ENCODE measurements around the gene MAN2A1.

MAN2A1 gene

GRCh38 chr5:109682383-109682782 lies 7.3 kb upstream of the MAN2A1 start:
- no peak for DNase-seq

- no peak for DNase-seq
These were observed 3.8 kb upstream of the MAN2A1 start for GRCh38 chr5:109685916-109686315.

- DNase-seq: no peak
These were observed 1.1 kb upstream of the MAN2A1 start for GRCh38 chr5:109688630-109688969.

DNA sequence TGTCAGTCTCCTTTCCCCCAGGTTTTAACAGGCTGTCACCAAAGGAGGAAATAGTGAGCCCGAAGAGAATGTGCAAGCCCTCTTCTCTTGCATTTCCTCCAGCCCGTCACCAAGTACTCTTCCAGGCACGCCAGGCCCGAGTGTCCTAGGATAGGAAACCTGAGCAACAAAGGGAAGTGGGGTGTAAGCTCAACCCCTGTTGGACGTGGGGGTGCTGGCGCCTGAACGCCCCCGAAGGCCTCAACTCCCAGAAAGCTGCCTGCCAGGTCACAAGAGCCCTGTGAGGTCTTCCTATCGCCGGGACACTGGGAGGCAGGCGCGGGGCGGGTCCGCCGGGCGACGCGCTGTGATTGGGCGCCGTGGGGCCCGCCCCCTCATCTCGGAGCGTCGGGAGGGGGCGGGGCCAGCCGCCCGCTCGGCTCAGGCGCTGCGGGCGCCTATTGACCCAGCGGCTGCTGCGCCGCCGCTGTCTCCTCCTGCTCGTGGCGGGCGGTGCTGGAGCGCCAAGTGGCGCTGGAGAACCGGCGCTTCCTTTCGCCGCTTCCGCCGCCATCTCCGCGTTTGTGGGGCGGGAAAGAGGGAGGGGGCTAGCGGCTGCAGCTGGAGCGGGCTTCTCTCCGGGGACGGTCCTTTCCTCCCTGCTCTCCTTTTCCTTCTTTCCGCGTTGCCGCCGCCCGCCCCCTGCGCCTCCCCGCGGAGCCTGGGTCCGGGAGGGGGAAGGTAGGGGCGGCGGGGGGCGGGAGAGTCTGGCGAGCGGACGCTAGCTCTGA lies 572 bp upstream of the MAN2A1 start:
- peak; percentile 62 for DNase-seq

DNA sequence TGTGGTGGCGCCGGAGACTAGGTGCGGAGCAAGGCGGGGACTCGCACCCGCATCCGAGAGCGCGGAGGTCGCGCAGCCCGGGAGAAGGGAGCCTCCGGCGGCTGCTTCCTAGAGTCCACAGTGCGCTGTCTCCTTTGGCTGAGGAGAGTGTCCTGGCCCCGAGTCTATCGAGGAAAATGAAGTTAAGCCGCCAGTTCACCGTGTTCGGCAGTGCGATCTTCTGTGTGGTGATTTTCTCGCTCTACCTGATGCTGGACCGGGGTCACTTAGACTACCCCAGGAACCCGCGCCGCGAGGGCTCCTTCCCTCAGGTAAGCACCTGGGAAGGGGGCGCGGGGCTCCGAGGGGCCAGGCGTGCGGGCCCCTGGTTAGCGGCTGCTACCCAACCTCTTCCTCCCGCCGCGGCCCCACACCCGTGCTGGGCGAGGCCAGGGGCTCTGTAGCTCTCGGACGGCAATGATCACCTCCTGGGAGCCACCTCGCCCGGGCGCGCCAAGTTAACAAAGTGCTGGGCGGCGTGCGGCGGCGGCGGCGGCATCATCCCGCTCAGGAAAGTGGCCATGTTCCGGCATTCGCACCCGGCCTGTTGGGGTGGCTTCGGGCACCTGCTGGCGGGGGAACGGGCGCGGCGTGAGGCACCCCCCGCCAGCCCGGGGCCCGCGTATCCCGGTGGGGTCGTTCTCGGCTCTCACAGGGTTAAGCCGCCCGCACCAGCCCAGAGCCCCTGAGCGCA lies 681 bp downstream of the MAN2A1 start:
- no peak for DNase-seq

DNA sequence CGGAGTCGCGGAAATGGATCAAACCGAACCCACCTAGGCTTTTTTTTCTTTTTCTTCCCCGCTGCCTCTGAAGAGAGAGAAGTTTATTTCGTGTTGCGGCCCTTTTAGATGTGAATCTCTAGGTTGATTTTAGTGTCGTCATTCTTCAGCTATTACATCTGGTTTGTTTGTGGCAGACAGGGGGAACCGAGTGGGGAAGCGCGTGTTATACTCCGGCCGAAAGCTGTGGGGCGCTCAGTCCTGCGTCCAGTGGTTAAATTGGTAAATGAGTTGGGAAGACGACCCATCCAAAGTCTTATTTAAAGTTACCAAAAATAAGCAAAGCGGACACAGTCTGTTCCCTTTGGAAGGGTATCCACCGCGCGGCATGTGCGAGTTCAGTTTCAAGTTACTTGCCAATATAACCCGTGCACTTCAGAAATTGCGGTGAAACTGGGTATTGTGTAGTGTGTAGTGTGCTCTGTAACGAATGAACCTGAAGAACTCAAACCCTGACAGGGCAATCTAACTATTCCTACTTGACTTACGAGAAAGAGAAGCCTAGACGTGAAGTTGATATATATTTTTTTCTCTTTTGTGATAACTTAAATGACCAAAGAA lies 1.3 kb downstream of the MAN2A1 start:
- no peak for DNase-seq

DNA sequence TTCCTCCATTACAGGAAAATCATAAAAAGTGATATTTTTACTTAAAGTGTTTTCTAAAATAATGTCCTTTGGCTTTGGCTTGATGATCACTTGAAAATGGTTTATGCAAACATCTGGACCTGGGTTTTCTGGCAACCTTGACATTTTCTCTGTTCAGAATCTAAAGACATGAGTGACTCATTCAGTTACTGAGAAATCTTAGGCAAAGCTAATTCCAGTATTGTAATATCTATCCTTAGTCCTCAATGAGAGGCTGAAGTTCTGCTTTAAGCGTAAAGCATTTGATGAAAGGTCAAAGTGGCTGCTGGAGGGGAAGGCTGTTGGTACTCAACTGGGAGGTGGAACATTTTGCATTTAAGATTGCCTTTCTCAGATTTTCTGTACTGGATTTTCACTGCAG lies 2.3 kb downstream of the MAN2A1 start:
- DNase-seq: no peak

DNA sequence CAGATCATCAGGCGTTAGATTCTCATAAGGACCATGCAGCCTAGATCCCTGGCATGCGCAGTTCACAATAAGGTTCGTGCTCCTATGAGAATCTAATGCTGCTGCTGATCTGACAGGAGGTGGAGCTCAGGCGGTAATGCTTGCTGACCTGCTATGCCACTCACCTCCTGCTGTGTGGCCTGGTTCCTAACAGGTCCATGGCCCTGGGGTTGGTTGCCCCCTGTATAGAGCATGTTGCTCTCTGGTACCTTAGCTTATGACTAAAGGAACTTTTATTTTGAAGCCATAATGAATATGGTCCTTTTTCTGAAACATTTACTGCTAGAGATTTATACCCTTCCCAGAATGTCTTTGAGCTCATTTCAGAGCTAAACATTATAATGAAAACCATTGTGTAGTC lies 3.1 kb downstream of the MAN2A1 start:
- no peak for DNase-seq

DNA sequence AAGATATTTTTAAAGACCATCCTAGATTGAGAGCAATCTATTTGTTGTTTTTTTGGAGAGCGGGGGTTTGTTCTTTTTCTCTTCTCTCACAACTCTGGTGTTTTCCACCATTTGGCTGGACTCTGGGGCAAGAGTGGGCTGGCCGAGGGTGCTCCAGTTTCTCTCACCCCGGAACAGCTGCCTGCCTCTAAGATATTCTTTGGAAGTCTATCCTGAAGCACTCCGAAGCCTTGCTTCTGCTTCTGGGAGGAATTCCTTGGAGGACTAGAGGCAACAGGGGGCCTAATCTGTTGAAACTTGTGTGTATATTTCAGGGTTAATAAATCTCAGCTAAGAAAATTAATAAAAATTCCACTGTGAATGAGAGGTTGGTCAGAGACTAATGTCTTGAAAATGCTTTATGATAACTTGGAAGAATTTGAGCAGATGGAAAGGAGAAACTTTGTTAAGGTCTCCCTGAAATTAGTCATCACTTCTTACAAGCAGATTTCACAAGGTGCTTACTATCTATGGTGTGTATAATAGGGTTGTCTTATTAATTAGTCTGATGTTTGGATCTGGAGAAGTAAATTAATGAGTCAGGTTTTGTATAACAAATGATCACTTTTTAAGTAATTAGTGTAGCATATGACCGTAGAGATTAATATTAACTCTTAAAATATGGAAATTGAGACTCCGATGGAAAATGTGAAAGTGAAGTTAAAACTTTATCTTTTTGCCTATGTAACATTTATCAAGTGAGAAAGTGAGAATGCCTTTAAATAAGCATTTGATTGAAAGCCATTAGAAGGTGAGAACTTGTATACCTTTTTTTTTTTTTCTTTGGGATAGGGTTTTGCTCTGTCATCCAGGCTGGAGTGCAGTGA lies 4.0 kb downstream of the MAN2A1 start:
- DNase-seq: no peak

DNA sequence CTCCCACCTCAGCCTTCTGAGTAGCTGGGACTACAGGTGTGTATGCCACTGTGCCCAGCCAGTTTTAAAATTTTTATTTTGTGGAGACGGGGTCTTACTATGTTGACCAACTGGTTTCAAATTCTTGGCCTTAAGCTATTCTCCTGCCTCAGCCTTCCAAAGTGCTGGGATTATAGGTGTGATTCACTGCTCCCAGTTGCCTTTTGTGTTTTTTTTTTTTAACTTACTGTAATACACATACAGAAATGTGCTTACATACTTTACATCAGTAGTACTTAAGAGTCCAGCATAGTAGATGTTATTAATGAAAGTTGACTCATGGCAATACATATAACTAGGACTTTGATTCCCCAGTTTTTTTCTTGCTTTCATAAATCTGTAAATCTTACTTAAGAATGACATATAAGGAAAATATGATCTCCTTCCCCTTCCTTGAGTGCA lies 4.7 kb downstream of the MAN2A1 start:
- no peak for DNase-seq

GRCh38 chr5:109695005-109695926 lies 5.5 kb downstream of the MAN2A1 start:
- no peak for DNase-seq

- no peak for DNase-seq
These were observed 7.6 kb downstream of the MAN2A1 start for GRCh38 chr5:109697339-109697738.

DNA sequence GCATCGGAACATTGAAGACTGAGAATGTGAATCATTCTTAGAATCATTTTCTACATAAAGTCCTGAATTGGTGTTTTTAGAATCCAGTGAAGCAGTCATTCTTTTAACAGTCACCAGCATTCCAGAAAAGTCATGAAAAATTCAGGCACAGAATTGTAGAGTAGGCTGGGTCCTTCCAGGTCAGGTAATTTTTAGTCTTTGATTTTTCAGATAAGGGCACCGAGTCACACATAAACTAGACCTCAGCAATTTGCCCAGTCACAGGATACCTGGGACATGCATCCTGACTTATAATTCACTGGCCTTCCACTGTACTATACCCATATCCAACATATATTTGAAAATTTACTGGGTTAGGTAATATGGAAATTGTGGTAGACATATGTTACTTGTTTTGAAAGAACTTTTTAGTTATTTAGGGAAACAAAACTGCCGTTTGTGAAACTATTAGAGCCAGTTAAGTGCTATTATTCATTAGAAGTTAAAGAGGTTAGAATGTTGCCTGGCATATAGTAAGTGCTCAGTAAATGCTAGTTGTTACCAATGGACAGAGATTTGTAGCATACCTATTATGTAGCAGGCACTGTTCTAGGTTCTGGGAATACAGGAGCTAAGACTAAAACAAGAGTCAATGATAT lies 10.9 kb downstream of the MAN2A1 start:
- DNase-seq: no peak

- DNase-seq: no peak
These were observed 11.5 kb downstream of the MAN2A1 start for GRCh38 chr5:109701252-109701651.

GRCh38 chr5:109701792-109702191 lies 12.1 kb downstream of the MAN2A1 start:
- no peak for DNase-seq

- DNase-seq: no peak
These were observed 13.4 kb downstream of the MAN2A1 start for GRCh38 chr5:109703166-109703565.

- DNase-seq: no peak
These were observed 14.1 kb downstream of the MAN2A1 start for GRCh38 chr5:109703829-109704228.

DNA sequence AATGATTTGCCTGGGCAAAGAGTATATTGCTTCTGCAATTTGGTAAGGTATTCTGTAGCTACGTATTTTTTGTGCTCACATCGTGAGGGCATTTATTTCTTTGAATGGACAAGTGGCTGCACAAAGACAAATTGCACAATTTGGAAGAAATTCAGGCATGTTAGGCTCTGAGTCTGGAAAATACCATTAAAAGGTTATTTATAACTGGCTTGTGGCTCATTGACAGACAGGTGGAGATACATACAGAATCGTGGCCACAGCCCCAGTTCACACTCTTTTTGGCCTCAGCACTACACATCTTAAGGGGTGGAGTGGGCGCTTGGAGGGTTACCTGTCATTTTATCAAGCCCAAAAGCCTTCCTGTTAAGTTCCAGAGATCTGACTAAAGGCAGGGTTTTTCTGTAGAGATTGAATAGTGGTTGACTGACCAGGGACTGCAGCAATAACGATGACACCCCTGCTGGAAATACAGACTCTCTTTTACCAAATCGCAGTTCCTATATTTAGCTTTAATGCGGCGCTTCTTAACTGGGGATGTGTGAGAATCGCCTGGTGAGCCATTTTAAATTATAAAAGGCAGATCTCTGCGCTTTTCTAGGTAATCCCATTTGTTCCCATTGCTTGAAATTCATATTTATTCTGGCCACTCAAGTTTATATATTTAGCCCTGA lies 14.7 kb downstream of the MAN2A1 start:
- no peak for DNase-seq

GRCh38 chr5:109705596-109705995 lies 15.9 kb downstream of the MAN2A1 start:
- no peak for DNase-seq

- DNase-seq: no peak
These were observed 16.4 kb downstream of the MAN2A1 start for GRCh38 chr5:109706095-109706494.

- no peak for DNase-seq
These were observed 17.8 kb downstream of the MAN2A1 start for GRCh38 chr5:109707531-109707930.

Data from NCI-H1048 (cell line).